ENCODE results near the gene IL6. TPM values are rescaled to one million over a fixed set of nuclear protein-coding genes. Genes with fewer than 3 reads are reported as not detected.

Gene IL6
- total and polyA plus RNA-seq, 9 of the 15 experiments (the other 6 are each of a cell fraction or from before 2014, with no cell fraction given), result 0.76 to 2.9 (median 1.5) TPM

DNA sequence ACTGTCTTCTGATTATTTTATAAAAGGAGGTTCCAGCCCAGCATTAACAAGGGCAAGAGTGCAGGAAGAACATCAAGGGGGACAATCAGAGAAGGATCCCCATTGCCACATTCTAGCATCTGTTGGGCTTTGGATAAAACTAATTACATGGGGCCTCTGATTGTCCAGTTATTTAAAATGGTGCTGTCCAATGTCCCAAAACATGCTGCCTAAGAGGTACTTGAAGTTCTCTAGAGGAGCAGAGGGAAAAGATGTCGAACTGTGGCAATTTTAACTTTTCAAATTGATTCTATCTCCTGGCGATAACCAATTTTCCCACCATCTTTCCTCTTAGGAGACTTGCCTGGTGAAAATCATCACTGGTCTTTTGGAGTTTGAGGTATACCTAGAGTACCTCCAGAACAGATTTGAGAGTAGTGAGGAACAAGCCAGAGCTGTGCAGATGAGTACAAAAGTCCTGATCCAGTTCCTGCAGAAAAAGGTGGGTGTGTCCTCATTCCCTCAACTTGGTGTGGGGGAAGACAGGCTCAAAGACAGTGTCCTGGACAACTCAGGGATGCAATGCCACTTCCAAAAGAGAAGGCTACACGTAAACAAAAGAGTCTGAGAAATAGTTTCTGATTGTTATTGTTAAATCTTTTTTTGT, 2.3 kb downstream of the IL6 start:
- BruUV-seq (replicated peaks), result no TSS peak
- Histone ChIP-seq H3K4me3 (no peak overlapping the region), H3K4me1 (replicated peaks in 1 of 2; ENCODE audit: control insufficient read depth in 2 of 2, insufficient read depth in 2 of 2, low read length in 2 of 2) (peaks cover 16 to 49% of the 10 kb centered on the region in 2 experiments), H4K20me1 (replicated peaks; ENCODE audit: control insufficient read depth, insufficient read depth, low read length) (no peaks in the 10 kb centered on the region), H3K27ac (ENCODE audit: extremely low read depth, low read depth, low read length) (no peak overlapping the region), H3K9ac (ENCODE audit: insufficient read depth in 1 of 2, low read depth in 2 of 2, low read length in 2 of 2) (no peak overlapping the region), H3K9me1 (ENCODE audit: control insufficient read depth, insufficient read depth, low read length) (no peaks in the 10 kb centered on the region), H3K9me3 (replicated peaks; ENCODE audit: control insufficient read depth, insufficient read depth, low read depth, low read length) (no peaks in the 10 kb centered on the region), H3K4me2 (ENCODE audit: insufficient read depth, low read length) (no peak overlapping the region), H3K27me3 (ENCODE audit: control insufficient read depth in 2 of 2, insufficient read depth in 2 of 2, low read length in 2 of 2) (no peaks in the 10 kb centered on the region), H2AFZ (ENCODE audit: low read depth, low read length) (no peak overlapping the region), H3K36me3 (ENCODE audit: control insufficient read depth, insufficient read depth, low read length) (no peaks in the 10 kb centered on the region), H3K79me2 (ENCODE audit: control insufficient read depth, insufficient read depth, low read length) (peaks cover 2% of the 10 kb centered on the region; the same call in 1 of the 3 replicates)
- no peak for ATAC-seq
- CTCF ChIA-PET (ENCODE audit: low intra/inter-chr PET ratio), result interaction anchor here (1.1 to 3.4 kb wide), 3 partner anchors 167 to 326 kb away, joined by 4 to 18 read pairs (median 6); no protein-coding TSS in a partner anchor
- intact Hi-C loops (cut with micrococcal nuclease) (loop anchor here (5.0 kb wide), 3 partner anchors 47 to 343 kb away; no protein-coding TSS in a partner anchor), in situ Hi-C loops (cut with MboI) (loop anchor here (25.0 kb wide), 1 partner anchor 617 kb away; no protein-coding TSS in a partner anchor)
- DNase-seq (ENCODE audit: extremely low read depth in 1 of 4, low spot score in 3 of 4), result no peak
- WGBS (ENCODE audit: insufficient coverage, low coverage, missing lambda C conversion rate), result 68% methylated on average over 3 of the region's 3 CpGs
- no peak for TF ChIP-seq SREBF2 (CRISPR knock-in tag; IDR thresholded peaks at IDR 0.05)
- TF ChIP-seq, protein P1, sequence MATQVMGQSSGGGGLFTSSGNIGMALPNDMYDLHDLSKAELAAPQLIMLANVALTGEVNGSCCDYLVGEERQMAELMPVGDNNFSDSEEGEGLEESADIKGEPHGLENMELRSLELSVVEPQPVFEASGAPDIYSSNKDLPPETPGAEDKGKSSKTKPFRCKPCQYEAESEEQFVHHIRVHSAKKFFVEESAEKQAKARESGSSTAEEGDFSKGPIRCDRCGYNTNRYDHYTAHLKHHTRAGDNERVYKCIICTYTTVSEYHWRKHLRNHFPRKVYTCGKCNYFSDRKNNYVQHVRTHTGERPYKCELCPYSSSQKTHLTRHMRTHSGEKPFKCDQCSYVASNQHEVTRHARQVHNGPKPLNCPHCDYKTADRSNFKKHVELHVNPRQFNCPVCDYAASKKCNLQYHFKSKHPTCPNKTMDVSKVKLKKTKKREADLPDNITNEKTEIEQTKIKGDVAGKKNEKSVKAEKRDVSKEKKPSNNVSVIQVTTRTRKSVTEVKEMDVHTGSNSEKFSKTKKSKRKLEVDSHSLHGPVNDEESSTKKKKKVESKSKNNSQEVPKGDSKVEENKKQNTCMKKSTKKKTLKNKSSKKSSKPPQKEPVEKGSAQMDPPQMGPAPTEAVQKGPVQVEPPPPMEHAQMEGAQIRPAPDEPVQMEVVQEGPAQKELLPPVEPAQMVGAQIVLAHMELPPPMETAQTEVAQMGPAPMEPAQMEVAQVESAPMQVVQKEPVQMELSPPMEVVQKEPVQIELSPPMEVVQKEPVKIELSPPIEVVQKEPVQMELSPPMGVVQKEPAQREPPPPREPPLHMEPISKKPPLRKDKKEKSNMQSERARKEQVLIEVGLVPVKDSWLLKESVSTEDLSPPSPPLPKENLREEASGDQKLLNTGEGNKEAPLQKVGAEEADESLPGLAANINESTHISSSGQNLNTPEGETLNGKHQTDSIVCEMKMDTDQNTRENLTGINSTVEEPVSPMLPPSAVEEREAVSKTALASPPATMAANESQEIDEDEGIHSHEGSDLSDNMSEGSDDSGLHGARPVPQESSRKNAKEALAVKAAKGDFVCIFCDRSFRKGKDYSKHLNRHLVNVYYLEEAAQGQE (IDR thresholded peaks at IDR 0.05; ENCODE audit: borderline replicate concordance), result peak; percentile 30; the same call in 1 of the 2 replicates
- TF ChIP-seq, protein P1 (CRISPR knock-in tag; IDR thresholded peaks at IDR 0.05; ENCODE audit: low read depth), result no peak
- no peak for FAIRE-seq
- POLR2A ChIA-PET, result no interaction called here
